Activated CD8-positive, alpha-beta T cell treated with anti-CD3 and anti-CD28 coated beads for 36 hours (primary cell): Measurements from ENCODE around the gene RXFP3. TPM values are rescaled to one million over a fixed set of nuclear protein-coding genes. Genes with fewer than 3 reads are reported as not detected.
"Not testable (repeated sequence)": the region's sequence is repeated elsewhere in the genome, so short reads cannot be mapped to it uniquely, and the experiment has no call there.

Source experiments
- ATAC-seq: fragments of 200-7000 bp; cut with Tn5 transposase; one replicate; pipeline ENCODE4 v1.10.0; 2021; ENCODE audit warnings: mild to moderate bottlenecking, moderate library complexity
- CTCF ChIA-PET: fragments of 350-600 bp; sonication (Branson Sonifier 250); formaldehyde crosslinking; loops from one replicate; lab custom pipeline; 2021; ENCODE audit warnings: antibody characterized with exemption; lab: Charles Lee
- POLR2A ChIA-PET: fragments of 350-600 bp; sonication (Branson Sonifier 250); formaldehyde crosslinking; loops from one replicate; lab custom pipeline; 2021; ENCODE audit warnings: antibody characterized with exemption; lab: Charles Lee
- DNase-seq: peaks from one replicate; pipeline ENCODE4 v3.0.0-alpha.2; 2020
- H3K27ac Mint-ChIP-seq: one replicate; pipeline ENCODE4 v1.8.0; 2021; ENCODE audit warnings: mild to moderate bottlenecking, mixed read lengths
- H3K27me3 Mint-ChIP-seq: one replicate; pipeline ENCODE4 v1.8.0; 2021; ENCODE audit warnings: mixed read lengths
- H3K36me3 Mint-ChIP-seq: one replicate; pipeline ENCODE4 v1.8.0; 2021; ENCODE audit warnings: low read depth, mixed read lengths
- H3K4me1 Mint-ChIP-seq: one replicate; pipeline ENCODE4 v1.8.0; 2021; ENCODE audit warnings: low read depth, mixed read lengths
- H3K4me3 Mint-ChIP-seq: one replicate; pipeline ENCODE4 v1.8.0; 2021; ENCODE audit warnings: mild to moderate bottlenecking, moderate library complexity, mixed read lengths
- H3K9me3 Mint-ChIP-seq: one replicate; pipeline ENCODE4 v1.8.0; 2021; ENCODE audit warnings: mixed read lengths
- intact Hi-C: fragments of 100-400 bp; cut with micrococcal nuclease; formaldehyde crosslinking; loops from one replicate; pipeline ENCODE4 v1.10.0; 2022
- total RNA-seq, 2 experiments: library from RNA; stranded (reverse); gene quantifications; one replicate each; pipeline ENCODE4 v1.2.3, GENCODE V29; 2021
- TF ChIP-seq, protein P1 (sequence below): fragments of 200-600 bp; IDR thresholded peaks from one replicate; pipeline ENCODE4 v1.8.0; 2022; ENCODE audit warnings: antibody characterized with exemption, mild to moderate bottlenecking

RXFP3 gene
- total RNA-seq, 2 experiments from 2014 or later: not detected

DNA sequence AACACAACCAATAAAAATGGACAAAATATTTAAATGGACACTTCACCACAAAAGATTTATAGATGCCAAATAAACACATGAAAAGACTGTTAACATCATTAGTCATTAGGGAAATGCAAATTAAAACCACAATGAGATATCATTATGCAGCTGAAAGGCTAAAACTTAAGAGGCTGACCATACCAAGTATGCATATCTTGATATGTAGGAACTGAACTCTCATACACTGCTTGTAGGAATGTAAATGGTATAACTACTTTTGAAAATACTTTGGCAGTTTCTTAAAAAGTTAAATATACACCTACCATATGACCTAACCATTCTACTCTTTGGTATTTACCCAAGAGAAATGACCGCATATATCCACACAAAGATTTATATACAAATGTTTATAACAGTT is 30.8 kb upstream of the RXFP3 start:
- TF ChIP-seq, protein P1, sequence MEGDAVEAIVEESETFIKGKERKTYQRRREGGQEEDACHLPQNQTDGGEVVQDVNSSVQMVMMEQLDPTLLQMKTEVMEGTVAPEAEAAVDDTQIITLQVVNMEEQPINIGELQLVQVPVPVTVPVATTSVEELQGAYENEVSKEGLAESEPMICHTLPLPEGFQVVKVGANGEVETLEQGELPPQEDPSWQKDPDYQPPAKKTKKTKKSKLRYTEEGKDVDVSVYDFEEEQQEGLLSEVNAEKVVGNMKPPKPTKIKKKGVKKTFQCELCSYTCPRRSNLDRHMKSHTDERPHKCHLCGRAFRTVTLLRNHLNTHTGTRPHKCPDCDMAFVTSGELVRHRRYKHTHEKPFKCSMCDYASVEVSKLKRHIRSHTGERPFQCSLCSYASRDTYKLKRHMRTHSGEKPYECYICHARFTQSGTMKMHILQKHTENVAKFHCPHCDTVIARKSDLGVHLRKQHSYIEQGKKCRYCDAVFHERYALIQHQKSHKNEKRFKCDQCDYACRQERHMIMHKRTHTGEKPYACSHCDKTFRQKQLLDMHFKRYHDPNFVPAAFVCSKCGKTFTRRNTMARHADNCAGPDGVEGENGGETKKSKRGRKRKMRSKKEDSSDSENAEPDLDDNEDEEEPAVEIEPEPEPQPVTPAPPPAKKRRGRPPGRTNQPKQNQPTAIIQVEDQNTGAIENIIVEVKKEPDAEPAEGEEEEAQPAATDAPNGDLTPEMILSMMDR: no peak
- H3K27me3 Mint-ChIP-seq: no peaks in the 10 kb centered on the region
- no peak overlapping the region for H3K27ac Mint-ChIP-seq
- intact Hi-C loops: no loop called here
- peaks cover 36% of the 10 kb centered on the region for H3K9me3 Mint-ChIP-seq
- ATAC-seq: no peak
- no peak overlapping the region for H3K4me3 Mint-ChIP-seq
- DNase-seq: no peak
- peaks cover 1% of the 10 kb centered on the region for H3K36me3 Mint-ChIP-seq
- ChIA-PET CTCF (no interaction called here), POLR2A (no interaction called here)
- H3K4me1 Mint-ChIP-seq: no peaks in the 10 kb centered on the region

DNA sequence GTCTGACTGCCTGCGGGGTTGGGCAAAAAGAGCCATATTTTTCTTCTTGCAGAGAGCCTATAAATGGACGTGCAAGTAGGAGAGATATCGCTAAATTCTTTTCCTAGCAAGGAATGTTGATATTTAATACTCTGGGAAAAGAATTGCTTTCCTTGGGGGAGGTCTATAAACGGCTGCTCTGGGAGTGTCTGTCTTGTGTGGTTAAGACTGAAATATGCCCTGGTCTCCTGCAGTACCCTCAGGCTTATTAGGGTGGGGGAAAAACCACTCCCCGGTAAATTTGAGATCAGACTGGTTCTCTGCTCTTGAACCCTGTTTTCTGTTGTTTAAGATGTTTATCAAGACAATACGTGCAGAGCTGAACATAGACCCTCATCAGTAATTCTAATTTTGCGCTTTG is 29.9 kb upstream of the RXFP3 start:
- POLR2A ChIA-PET, H3K4me3 Mint-ChIP-seq: not testable (repeated sequence)

GRCh38 chr5:33914844-33915243 is 21.3 kb upstream of the RXFP3 start:
- H3K36me3 Mint-ChIP-seq, intact Hi-C loops, H3K4me1 Mint-ChIP-seq, H3K27ac Mint-ChIP-seq, H3K4me3 Mint-ChIP-seq, DNase-seq, H3K27me3 Mint-ChIP-seq, CTCF ChIA-PET, ATAC-seq: not testable (repeated sequence)
- H3K9me3 Mint-ChIP-seq: peaks cover 28% of the 10 kb centered on the region
- POLR2A ChIA-PET: interaction anchor here (0.6 kb wide), 1 partner anchor 144 kb away, joined by 3 read pairs; no protein-coding TSS in a partner anchor

More for the DNA sequence above, 29.9 kb upstream of the RXFP3 start:
- intact Hi-C loops, ATAC-seq, H3K27ac Mint-ChIP-seq, CTCF ChIA-PET, H3K4me1 Mint-ChIP-seq, H3K36me3 Mint-ChIP-seq, DNase-seq, H3K27me3 Mint-ChIP-seq: not testable (repeated sequence)
- H3K9me3 Mint-ChIP-seq: peaks cover 36% of the 10 kb centered on the region

- DNase-seq: no peak
- Mint-ChIP-seq H3K4me3 (no peak overlapping the region), H3K9me3 (peaks cover 24% of the 10 kb centered on the region), H3K27ac (no peak overlapping the region), H3K36me3 (no peaks in the 10 kb centered on the region), H3K27me3 (peaks cover 4% of the 10 kb centered on the region), H3K4me1 (no peaks in the 10 kb centered on the region)
- CTCF ChIA-PET: interaction anchor here (1.5 kb wide), 1 partner anchor 14 kb away, joined by 5 read pairs; no protein-coding TSS in a partner anchor
- no peak for ATAC-seq
- intact Hi-C loops: no loop called here
- POLR2A ChIA-PET: no interaction called here
- TF ChIP-seq, protein P1: no peak
Observed at GRCh38 chr5:33921002-33921401, 15.2 kb upstream of the RXFP3 start.

GRCh38 chr5:33925278-33925677 is 10.9 kb upstream of the RXFP3 start:
- CTCF ChIA-PET: interaction anchor here (1.4 kb wide), 1 partner anchor 10 kb away, joined by 4 read pairs; no protein-coding TSS in a partner anchor
- Mint-ChIP-seq H3K4me1 (no peaks in the 10 kb centered on the region), H3K9me3 (no peaks in the 10 kb centered on the region), H3K27ac (no peak overlapping the region), H3K27me3 (peaks cover 3% of the 10 kb centered on the region), H3K36me3 (no peaks in the 10 kb centered on the region), H3K4me3 (no peak overlapping the region)
- intact Hi-C loops: no loop called here
- no peak for ATAC-seq
- POLR2A ChIA-PET: no interaction called here
- DNase-seq: no peak
- TF ChIP-seq, protein P1: no peak

DNA sequence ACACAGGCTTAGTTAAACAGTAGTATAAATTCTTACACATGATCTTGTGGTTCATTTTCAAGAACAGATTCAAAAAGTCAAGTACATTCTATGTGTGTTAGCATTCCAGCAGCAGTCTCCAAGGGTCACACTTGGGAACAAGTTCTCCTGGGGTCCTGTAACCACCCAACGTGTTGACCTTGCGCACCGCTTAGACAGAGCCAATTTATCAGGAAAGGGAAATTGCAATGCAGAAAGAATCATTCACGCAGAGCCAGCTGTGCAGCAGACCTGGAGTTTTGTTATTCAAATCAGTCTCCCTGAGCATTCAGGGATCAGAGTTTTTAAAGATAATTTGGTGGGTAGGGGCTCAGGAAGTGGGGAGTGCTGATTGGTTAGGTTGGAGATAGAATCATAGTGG is 8.5 kb upstream of the RXFP3 start:
- Mint-ChIP-seq H3K27ac (no peak overlapping the region), H3K4me1 (no peaks in the 10 kb centered on the region), H3K36me3 (no peaks in the 10 kb centered on the region), H3K27me3 (peaks cover 4% of the 10 kb centered on the region), H3K4me3 (no peak overlapping the region), H3K9me3 (no peaks in the 10 kb centered on the region)
- ChIA-PET CTCF (no interaction called here), POLR2A (no interaction called here)
- TF ChIP-seq, protein P1: no peak
- intact Hi-C loops: no loop called here
- ATAC-seq (no peak), DNase-seq (no peak)
